GM12891 (cell line): ENCODE data around the gene TSPOAP1.

ENCODE experiments used
- DNase-seq: peaks from one replicate; pipeline ENCODE4 v3.0.0; 2011; ENCODE audit warnings: low spot score; ENCODE audit not compliant: insufficient read length
- FAIRE-seq: peaks from 2 replicates; lab custom pipeline; 2011; peaks lifted over from hg19 to GRCh38; lab: Jason Lieb, UNC
- PAX5 ChIP-seq: IDR thresholded peaks from 2 replicates; pipeline ENCODE4 v1.6.1; 2011; ENCODE audit warnings: low read length, moderate library complexity, mild to moderate bottlenecking; ENCODE audit not compliant: insufficient read depth, severe bottlenecking
- POLR2AphosphoS5 ChIP-seq: IDR thresholded peaks from 2 replicates; pipeline ENCODE4 v1.6.1; 2011; ENCODE audit warnings: low read depth, low read length, control low read depth
- POU2F2 ChIP-seq: IDR thresholded peaks from 2 replicates; pipeline ENCODE4 v1.6.1; 2011; ENCODE audit warnings: low read depth, mild to moderate bottlenecking, control low read depth, low read length, moderate library complexity
- SPI1 ChIP-seq: IDR thresholded peaks from 2 replicates; pipeline ENCODE4 v1.6.1; 2011; ENCODE audit warnings: low read depth, low read length, control low read depth
- TAF1 ChIP-seq: IDR thresholded peaks from 2 replicates; pipeline ENCODE4 v1.6.1; 2011; ENCODE audit warnings: low read depth, low read length, control low read depth

The TSPOAP1 gene

GRCh38 chr17:58253082-58253481 lies 75.5 kb downstream of the TSPOAP1 start:
- FAIRE-seq (no peak), DNase-seq (no peak)
- no peak for TF ChIP-seq SPI1

GRCh38 chr17:58252141-58252540 lies 76.5 kb downstream of the TSPOAP1 start:
- no peak for FAIRE-seq
- no peak for TF ChIP-seq POLR2AphosphoS5
- TF ChIP-seq POU2F2 = no peak
- TF ChIP-seq TAF1 = no peak
- no peak for TF ChIP-seq PAX5

More at GRCh38 chr17:58252141-58252540, 76.5 kb downstream of the TSPOAP1 start:
- DNase-seq = no peak
